NOMO-1 treated with dmso at 0.1 percent for 144 hours (cell line): ENCODE results near the gene TSPOAP1.

Experiments used
- DNase-seq: peaks from one replicate; lab custom pipeline; 2025; ENCODE audit not compliant: unreplicated experiment; lab: John Stamatoyannopoulos, UW

The TSPOAP1 gene

DNA sequence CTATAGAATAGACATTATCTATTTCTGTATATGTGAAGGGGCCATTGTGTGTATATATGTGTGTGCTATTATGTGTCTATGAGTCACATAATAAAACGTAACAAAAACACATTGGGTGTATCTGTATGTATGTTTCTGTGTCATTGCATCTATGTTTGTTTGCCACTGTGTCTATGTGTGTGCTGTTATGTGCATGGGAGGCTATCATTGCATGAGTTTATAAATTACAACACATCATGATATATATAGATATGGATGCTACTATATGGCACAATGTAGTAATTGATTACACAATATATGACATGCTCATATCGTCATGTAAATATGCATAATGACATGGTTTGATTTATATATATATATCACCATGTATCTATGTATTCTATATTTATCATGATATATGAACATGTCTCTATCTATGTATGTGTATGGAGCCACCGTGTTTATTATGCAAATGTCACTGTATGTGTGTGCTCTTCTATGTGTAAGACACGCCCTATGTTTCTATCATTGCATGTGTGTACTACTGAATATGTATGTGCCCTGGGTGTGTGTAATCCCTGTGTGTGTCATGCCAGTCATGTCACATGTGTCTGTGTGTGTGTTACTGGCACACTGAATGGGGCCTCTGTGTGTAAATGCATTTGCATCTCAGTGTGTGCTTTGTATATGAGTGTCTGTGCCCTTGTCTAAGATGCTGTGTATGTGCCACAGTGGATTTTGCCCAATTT, 1.4 kb upstream of the TSPOAP1 start:
- DNase-seq: peak; percentile 63

DNA sequence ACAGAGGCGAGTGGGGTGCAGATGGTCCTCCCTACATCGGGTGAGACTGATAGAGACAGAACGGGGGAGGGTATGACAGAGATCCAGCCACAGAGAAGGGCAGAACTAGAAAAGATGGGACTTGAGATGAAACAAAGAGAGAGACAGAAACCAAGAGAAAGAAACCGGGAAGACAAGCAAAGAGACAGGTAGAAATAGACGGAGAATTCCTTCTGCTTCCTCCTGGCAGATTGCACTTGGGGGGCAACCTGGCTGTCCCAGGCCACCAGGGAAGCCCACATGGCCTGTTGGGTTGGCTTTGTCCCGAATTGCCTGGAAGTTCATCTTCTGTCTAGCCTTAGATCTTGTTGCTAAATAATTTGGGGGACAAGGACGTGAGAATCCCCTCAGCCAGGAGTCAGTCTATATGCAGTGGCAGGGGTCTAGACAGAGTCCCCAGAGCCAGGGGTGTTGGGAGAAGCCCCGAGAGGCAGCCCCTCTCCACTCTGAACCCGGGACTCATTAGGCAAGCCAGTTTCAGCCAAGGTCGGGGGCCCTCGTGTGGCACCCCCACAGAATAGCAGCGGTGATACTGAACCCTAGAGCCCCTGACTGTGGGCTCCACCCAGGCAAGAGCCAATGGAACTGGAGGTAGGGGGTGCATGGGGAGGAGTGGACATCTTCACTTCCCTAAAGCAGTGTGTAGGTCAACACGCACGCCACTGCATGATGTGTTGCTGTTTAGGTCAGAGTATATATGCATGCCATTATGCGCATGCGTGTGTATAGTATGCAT, 627 bp upstream of the TSPOAP1 start:
- DNase-seq: peak; percentile 99

DNA sequence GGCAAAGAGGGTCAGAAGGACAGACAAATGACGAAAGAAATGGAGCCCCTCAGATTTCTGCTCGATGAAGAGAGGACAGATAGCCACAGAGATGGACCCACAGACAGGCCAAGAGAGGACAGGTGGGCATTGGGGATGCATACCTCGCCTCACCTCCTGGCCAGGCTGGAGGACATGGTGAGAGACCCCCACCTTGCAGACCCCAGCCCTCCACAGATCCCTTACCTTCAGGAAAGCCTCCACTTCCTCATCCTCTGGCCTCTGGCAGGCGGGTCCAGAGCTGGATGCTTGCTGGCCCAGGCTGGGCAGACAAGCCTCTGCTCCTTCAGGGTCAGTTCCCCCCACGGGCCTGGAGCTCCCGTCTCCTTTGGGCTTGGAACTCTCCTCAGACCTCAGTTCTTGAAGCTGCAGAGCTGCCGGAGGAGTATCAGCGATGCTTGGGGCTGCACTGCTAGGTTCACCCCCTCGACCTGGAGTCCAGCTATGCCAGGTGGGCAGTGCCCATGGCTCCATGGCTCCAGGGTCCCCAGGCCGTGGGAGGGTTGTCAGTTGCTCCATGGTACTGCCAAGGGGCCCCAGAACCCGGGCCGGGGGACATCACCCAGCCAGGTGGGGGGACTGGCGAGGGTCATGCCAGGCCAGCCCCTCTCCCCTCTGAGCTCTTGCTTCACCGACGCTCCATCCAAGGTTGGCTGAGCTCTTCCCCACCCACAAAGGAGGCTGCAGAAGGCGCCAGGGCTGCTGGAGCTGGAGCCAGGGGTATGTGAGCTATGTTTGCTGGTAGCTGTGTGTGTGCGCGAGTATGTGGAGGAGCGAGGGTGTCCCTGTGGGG, 1.0 kb downstream of the TSPOAP1 start:
- DNase-seq: peak; percentile 56

DNA sequence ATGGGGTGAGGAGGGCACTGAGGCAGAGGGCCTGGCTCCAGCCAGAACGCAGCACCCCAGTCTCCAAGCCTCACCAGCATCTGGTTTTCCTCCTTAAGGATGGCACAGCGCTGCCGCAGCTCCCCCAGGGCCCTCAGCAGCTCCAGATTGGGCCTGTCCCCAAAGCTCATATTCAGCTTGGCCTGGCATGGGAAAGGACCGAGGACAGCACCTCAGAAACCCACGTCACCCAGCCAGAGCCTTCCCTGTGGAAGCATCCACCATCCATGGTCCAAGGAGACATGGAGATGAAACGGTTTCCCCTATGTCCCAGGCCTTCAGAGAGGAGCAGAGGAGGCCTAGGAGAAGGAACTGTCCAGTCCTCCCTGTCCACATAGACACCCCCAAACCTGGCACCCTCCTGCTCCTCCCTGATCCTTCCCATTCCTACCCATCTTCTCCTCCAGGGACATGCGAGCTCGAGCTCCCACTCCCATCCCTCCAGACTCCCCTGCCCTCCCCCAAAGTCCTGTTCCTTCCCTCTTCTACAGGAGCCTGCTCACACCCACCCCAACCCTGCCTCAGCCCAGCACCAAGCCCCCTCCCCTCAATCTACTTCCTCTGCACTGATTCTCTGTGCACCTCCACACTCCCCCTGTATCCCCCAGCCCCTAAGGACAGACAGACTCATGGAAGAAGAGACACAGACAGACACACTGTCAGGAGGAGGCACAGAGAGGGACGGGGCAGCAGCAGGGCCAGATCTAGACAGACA, 1.8 kb downstream of the TSPOAP1 start:
- DNase-seq: no peak

GRCh38 chr17:58325976-58326468, 2.6 kb downstream of the TSPOAP1 start:
- DNase-seq: peak; percentile 63

- no peak for DNase-seq
Measured at GRCh38 chr17:58325289-58325726, 3.3 kb downstream of the TSPOAP1 start.

DNA sequence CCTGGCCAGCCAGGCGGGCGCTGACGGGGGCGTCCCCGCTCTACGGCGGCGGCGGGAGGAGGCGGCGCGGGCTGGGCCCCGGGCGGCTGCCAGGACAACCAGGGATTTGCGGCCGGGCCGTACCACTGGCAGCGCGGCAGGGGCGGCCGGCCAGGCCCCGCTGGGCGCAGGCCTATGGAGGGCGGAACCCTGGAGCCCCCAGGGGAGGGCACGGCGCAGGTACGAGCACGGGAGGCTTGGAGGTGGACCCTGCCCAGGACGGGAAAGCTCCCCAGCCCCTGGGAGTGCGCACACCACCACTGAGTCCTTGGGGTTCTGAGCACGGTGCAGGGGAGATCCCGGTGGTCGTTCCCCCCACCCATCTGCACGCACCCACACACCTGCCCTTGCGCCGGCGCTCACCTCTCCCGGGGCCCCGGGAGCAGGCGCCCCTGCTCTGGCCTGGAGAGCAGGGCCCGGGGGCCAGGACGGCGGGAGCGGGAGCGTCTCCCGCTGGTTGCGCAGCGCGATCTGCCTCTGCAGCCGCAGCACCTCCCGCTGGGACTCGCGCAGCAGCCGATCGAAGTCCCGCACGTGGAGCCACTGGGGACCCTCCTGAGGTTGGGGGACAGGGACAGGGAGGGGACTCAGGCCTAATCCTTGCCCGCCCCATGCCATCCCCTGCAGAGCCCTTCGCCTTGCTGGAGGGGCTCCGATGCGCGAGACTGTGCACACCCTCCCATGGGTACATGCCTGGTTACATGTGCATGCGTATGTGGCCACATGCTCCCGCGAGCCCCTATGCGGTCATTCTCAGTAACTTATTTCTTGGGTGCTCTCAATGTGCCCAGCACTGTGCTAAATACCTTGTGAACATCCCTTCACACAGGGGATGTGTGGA, 3.9 kb downstream of the TSPOAP1 start:
- no peak for DNase-seq

- no peak for DNase-seq
Measured at GRCh38 chr17:58324056-58324408, 4.6 kb downstream of the TSPOAP1 start.

- DNase-seq: no peak
Measured at GRCh38 chr17:58323366-58324055, 5.1 kb downstream of the TSPOAP1 start.

DNA sequence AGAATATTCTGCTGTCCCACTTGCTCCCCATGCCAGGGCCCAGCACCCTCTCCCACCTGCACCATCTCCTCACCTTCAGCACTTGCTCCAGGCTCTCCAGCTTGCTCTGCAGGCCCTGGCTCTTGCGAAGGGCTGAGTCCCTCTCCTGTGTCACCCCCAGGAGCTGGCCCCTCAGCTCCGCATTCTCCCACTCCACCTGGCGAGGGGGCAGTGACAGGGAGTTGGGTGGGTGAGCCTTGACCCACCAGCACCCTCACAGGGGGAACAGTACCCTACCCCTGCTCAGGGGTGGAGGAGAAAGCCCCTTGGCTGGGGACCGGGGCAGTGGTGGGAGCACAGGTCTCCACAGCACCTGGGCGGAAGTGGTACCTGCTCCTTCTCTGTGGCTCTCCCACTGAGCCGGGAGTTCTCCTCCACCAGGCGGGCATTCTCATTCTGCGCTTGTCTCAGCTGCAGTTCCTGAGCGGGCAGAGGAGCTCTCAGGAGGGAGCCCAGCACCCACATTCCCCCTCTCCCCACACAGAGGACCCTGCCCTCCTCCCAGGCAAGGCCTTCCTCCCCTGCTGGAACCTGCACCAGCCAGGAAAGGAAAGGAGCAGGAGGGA, 5.9 kb downstream of the TSPOAP1 start:
- DNase-seq: no peak

DNA sequence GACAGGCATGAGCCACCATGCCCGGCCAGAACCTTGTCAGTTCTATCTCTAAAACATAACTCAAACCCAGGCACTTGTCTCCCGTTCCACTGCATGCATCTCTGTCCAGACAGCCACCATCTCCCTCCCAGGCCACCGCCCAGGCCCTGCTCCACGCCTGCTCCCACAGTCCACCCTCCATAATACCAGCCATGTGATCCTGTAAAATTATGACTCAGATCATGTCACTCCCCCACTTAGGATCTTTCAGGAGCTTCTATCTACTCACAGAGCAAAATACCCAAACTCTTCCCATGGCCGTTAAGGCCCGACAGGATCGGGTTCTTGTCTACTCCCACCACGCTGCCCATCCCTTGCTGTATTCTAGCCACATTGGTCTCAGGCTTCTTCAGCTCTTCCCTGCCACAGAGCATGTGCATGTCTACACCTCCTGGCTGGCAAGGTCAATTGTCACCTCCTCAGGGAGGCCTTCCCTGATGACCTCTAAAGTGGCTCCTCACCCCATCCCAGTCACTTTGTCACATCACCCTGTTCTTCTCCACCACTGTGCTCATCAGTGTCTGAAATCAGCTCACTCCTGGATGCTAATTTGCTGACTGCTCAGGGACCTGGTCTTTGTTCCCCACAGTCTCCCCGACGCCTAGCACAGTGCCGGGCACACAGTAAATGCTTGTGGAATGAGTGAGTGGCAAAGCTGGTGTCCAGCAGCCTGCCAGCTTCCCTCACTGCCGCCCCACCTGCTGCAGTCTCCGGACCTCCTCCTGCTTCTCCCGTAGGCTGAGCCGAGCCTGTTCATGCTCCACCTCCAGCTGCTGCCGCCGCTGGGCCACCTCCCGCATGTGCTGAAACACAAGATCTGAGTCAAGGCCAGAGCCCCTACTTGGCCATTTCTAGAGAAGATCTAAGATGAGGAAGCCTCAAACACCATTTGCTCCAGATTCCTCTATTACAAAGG, 6.7 kb downstream of the TSPOAP1 start:
- DNase-seq: no peak

DNA sequence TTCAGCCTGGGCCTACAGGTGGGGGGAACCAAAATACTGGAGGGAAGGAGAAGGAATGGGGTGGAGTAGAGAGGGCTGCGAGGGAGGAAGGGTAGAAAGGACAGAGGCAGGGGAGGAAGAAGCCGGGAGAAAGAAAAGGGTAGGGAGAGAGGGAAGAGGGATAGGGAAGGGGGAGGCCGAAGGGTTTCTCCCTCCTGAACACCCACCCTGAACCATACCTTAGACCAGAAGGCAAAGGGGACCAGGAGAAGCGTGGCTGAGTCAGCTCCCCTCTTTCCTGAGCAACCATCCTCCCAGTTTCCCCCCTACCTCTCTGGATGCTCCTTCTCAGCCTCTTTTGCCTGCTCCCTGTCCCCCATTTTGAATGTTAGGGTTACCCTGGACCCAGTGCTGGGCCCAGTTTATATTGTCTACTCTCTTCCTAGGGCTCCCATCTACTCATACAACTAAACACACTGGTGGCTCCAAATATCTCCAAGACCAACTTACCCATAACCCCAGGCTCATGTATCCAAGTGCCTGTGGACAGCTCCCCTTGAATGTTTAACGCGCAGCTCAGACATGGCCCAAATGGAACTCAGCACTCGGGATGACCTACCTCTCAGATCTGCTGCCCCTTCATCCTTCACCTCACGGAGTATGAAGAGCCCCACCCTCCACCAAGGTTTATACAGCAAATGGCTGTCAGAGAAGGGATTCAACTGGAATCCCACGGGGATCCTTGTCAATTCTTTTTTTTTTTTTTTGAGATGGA, 7.8 kb downstream of the TSPOAP1 start:
- DNase-seq: no peak

DNA sequence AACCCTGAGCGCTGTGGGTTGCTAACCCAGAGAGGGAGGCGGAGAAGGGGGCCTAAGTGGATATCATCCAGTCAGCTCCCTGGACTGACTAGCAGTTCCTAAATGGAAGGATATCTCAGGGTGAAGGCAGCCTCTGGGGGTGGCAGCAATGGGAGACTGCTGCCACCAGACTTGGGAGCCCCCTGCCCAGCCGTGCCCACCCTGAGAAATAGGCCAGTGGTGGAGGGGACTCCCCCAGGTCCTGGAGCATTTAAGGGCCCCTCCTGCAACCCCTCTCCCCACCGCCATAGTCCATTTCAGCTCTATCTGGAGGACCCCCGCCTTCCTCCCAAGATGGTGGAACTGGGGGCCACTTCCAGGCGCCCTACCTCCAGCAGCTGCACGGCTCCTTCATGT, 8.4 kb downstream of the TSPOAP1 start:
- no peak for DNase-seq

DNA sequence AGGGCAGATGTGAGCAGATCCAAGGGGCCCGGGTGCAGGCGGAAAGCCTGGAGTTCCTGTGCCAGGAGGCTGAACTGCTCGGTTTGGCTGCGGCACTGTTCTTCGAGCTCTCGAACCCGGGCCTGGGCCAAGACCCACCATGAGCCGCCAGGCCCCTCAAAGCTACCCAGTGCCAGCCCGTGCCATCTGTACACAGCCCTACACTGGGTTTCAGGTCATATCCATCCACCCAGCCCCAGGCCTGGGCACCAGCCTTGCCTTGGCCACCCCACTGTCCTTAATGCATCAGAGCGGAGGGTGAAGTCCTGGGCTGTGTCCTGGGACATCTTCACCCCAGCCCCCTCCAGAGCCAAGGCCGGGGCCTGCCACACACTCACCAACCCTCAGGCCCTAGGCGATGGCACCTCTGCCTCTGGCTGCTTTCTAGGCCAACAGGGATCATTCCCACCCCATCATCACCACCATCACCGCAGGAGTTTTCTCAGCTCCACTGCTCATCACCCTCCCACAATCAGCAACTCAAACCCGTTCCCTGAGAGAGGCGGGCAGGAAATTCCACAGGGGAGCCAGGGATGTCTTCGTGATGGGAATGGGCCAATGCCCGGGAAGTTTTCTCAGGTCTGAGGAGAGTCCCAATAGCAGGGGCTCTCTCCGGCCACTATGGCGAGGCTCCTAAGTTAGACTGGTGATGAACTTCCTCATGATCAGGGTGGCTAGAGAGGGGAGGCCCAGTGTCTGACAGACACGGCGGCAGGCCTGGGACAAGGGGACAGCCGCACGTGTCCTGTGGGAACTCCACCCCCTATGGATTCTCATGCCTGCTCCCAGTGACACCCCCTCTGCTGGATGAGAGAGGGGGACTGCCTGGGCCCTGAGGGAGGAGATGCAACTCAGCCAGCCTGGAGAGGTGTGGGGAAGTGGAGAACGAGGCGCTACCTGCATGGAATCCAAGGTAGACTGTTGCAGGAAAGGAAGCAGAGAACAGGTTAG, 9.1 kb downstream of the TSPOAP1 start:
- DNase-seq: no peak

- DNase-seq: no peak
Measured at GRCh38 chr17:58318627-58319172, 9.9 kb downstream of the TSPOAP1 start.
